NCI-H2227 (cell line): ENCODE results near the gene GPR107.

ENCODE experiments used
- DNase-seq: peaks from one replicate; lab custom pipeline; 2025; ENCODE audit not compliant: unreplicated experiment; lab: John Stamatoyannopoulos, UW

Gene GPR107

DNA sequence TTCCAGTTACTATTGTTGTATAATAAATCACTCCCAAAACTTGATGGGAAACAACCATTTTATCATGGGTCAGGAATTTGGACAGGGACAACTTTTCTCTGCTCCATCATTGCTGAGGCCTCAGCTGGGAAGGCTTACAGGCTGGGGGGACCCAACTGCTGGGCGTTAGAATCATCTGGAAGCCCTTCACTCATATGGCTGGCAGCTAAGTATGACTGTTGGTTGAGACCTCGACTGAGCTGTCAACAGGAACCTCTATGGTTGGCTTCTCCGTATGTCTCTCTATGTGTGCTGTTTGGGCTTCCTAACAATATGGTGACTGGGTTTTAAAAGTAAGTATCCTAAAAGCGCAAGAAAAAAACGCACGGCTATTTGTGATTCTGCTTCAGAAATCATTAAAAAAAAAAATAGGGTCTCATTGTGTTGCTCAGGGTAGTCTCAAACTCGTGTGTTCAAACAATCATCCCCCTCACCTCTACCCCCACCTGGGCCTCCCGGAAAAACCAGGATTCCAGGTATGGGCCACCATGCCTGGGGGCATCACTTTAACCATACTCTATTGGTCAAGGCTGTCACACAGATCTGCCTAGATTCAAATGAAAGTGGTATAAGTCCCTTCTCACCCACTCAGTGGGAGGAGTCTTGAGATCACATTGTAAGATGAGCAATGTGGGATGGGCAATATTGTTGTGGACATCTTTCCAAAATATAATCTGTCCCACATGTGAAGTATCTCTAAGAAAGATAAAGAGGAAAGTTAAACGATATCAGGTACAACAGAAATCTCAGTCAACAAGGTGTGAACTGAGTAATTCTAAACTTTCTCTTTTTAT lies 26.0 kb upstream of the GPR107 start:
- no peak for DNase-seq

GRCh38 chr9:130028493-130029222 lies 25.0 kb upstream of the GPR107 start:
- no peak for DNase-seq

DNA sequence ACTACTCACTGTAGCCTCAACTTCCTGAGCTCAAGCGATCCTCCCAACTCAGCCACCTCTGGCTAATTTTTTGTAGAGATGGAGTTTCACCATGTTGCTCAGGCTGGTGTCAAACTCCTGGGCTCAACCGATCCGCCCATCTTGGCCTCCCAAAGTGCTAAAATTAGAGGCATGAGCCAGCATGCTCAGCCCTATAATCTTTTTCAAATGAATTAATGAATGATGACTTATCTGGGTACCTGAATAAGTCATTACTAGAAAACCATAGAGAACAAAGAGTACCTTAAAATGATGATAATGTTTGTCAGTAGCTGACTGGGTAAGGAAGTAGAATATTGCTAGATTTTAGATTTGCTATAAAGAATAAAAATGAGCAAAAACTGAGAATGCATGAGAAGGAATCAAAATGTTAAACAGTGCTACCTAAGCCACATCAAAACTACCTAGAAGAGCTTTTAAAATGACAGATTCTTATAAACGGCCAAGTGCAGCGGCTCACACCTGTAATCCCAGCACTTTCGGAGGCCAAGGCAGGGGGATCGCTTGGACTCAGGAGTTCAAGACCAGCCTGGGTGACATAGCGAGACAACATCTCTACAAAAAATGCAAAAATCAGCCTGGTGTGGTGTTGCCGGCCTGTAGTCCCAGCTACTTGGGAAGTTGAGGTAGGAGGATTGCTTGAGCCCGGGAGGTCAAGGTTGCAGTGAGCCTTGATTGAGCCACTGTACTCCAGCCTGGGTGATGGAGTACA lies 24.3 kb upstream of the GPR107 start:
- no peak for DNase-seq

DNA sequence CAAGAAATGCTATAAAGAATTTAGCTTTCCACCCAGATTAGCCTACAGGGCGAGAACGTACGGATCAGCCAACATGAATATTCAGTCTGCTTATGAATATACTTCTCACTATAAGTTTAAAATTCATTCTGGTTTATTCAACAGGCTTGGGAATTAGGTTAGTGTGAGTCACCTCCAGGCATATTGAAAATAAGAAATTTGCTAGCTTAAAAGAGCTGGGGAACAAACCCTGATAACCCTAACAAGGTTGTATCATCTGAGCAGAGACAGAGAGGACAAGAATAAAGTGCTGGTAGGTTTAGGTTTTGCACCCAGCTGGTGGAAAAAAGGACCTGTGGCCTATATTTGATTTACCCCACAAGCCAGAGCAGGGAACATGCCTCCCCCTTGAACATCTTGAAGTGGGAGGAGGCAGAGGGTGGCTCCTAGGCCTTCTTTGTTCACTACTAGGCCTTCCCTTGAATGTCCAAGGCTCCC lies 23.0 kb upstream of the GPR107 start:
- DNase-seq, result no peak

DNA sequence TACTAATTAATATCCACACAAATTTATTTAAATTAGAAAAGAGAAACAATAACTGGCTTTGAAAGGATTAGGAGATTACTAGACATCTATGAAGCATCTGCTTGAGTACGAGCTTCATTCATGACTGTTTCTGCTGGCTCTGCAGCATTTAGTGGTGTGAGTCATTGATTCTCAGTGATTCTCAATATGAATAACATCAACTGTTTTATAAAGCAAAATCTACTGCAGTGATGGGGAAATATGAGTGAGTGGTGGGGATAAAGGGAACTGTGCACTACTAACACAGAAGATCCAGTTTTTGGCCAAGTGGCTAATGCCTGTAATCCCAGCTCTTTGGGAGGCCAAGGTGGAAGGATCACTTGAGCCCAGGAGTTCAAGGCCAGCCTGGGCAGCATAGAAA lies 19.1 kb upstream of the GPR107 start:
- no peak for DNase-seq

DNA sequence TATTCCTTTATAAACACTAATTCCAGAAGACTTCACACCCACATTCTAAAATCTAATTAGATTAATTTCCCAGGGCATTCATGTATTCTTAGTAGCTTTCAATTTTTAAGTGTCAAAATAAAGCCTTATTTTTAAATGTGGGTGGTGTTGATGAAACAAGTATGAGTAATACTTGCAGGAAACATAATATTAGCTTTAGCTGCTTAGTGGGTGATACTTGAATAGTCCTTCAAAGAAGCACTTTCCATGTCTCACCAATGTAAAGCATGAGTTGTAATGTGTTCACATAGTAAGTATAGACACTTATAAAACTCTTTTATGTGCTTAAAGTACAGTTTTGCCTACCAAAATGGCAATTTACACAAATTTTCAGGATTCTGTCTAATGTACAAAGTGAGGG lies 17.6 kb upstream of the GPR107 start:
- no peak for DNase-seq

GRCh38 chr9:130039528-130040147 lies 14.1 kb upstream of the GPR107 start:
- DNase-seq, result no peak

DNA sequence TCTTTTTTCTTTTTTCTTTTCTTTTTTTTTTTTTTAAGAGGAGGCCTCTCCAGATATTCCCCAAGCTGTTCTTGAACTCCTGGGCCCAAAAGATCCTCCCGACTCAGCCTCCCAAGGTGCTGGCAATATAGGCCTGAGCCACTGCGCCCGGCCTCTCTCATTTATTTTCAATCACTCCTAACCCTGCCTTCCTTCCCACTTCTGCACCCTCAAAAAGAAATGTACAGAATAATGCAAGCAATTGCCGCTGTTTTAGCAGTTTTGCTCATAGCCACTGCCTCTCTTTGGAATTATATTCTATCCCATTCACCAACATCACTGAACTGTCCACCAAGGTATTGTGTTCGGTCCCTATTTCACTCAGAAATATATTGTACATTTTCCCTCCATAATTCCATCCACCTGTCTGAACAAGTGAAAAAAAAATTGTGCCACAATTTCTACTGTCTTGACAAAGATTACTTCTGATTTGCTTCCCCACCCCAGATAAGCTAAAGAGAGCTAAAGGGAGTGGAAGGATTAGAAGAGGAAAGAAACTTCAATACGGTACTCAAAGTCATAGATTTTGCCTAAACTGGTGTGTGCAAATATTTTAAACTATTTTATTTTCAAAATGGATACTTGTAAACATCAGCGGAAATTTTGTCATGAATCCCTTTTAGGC lies 12.6 kb upstream of the GPR107 start:
- no peak for DNase-seq

GRCh38 chr9:130041648-130042405 lies 11.9 kb upstream of the GPR107 start:
- no peak for DNase-seq

- DNase-seq, result no peak
These were observed 11.3 kb upstream of the GPR107 start for GRCh38 chr9:130042406-130042884.

GRCh38 chr9:130042885-130043653 lies 10.6 kb upstream of the GPR107 start, which contains the start of gene FNBP1:
FNBP1 (minus strand) TSS chr9:130043189; CDS start chr9:130042975, 214 bp downstream.
- peak; percentile 86 for DNase-seq

DNA sequence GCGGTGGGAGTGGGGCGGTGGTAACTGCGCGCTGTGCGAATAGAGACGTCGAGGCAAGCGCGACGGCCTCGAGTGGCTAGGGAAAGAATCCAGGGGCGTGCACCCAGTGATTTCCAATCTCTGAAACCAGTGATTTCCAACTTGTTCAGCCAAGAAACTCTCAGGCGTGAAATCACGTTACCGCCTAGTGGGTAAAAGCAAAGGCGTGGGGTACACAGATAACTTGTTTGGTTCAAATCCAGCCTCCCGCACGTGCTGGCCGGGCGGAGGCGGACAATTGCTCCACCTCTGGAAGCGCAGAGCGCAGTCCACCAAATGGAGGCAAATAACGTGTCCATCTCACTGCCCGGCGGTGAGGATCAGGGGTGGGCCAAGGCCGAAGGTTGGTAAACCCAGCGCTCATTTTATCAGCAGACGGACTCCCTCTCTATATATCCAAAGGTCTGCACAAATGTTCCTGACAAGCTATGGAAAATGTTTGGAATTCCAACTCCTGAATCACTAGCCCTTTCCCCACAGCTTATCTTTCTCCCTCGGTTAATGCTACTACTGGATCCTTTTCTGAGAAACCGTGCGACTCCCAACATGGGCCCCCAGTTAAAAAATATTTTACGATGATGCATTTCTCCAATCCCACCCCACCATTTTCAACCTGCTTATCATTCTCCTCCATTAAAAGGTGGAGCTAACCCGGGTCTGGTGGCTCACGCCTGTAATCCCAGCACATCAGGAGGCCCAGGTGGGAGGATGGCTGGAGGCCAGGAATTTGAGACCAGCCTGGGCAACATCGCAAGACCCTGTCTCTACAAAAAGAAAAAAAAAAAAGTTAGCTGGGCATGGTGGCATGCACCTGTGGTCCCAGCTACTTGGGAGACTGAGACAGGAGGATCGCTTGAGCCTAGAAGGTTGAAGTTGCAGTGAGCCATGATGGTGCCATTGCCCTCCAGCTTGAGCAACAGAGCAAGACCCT lies 9.8 kb upstream of the GPR107 start:
- peak; percentile 51 for DNase-seq

DNA sequence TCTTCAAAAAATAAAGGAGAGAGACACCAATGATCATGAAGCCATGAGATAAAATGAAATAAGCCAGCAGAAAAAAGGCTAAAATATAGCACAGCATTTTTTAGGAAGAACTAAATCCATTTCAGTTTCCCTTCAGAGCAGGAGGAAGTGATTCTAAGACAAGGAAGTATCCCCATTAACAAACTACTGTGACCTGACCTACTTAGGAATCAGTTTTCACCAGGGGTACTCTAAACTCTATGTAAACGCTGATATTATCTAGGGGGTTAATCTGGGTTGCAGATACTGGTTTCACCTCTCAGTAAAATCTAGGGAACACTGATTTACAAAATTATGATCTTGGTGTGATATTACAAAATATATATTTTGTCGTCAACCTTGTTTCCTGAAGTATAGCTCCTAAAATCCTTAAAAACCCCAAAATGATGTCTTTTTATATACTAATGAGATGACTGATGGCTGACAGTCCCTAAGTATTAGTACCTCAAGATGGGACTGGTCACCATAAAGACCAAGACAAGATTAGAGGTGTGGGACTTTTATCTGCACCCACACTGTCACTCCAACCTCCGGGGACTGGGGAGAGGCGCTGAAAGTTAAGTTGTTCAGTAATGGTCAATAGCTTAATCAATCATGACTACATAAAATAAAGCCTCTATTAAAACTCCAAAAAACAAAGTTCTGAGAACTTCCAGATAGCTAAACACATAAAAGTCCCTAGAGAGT lies 7.8 kb upstream of the GPR107 start:
- DNase-seq, result no peak

DNA sequence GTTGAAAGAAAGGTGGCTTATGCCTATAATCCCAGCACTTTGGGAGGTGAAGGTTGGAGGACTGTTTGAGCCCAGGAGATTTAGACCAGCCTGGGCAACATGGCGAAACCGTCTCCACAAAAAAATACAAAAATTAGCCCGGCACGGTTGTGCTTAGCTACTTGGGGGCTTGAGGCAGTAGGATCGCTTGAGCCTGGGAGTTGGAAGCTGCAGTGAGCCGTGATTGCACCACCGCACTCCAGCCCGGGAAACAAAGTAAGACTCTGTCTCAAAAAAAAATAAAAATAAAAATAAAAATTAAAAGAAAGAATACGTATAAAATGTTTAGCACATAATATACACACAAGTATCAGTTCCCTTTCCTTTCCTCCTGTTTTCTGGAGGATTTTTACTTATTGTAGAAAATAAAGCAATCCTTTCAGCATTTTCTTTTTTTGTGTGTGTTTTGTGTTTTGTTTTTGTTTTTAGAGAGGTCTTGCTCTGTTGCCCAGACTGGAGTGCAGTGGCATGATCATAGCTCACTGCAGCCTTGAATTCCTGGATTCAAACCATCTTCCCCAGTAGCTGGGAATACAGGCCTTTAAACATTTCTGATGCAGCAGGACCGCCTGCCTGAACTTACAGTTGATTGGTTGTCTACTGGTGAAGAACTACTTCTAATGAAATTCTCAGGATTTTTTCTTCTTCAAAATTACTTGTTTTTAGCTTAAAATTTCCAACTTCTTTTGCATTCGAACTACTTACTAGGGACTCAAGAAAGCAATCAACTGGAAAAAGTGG lies 4.1 kb upstream of the GPR107 start:
- DNase-seq, result no peak

DNA sequence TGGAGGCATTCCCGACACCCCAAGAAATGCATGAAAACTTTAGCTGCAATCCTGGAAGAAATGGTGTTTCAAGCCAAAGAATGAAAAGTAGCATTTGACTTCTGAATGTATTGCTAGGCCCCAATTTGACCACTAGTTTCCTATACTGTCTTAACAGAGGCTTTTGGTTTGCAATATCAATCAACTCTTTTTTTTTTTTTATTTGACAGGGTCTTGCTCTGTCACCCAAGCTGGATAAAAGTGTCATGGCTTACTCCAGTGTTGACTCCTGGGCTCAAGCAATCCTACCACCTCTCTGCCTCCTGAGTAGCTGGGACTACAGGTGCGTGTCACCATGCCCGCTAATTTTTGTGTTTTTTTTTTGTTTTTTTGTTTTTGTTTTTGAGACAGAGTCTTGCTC lies 3.2 kb upstream of the GPR107 start:
- DNase-seq, result no peak

GRCh38 chr9:130051855-130052254 lies 1.9 kb upstream of the GPR107 start:
- DNase-seq, result no peak
